Measurements from ENCODE around the gene KRT16.
"Not testable (repeated sequence)": the region's sequence is repeated elsewhere in the genome, so short reads cannot be mapped to it uniquely, and the experiment has no call there.

Gene KRT16

GRCh38 chr17:41647940-41648410 lies 35.4 kb upstream of the KRT16 start:
- peak; percentile 93 for DNase-seq (ENCODE audit: low spot score)
- TF ChIP-seq, protein P1, sequence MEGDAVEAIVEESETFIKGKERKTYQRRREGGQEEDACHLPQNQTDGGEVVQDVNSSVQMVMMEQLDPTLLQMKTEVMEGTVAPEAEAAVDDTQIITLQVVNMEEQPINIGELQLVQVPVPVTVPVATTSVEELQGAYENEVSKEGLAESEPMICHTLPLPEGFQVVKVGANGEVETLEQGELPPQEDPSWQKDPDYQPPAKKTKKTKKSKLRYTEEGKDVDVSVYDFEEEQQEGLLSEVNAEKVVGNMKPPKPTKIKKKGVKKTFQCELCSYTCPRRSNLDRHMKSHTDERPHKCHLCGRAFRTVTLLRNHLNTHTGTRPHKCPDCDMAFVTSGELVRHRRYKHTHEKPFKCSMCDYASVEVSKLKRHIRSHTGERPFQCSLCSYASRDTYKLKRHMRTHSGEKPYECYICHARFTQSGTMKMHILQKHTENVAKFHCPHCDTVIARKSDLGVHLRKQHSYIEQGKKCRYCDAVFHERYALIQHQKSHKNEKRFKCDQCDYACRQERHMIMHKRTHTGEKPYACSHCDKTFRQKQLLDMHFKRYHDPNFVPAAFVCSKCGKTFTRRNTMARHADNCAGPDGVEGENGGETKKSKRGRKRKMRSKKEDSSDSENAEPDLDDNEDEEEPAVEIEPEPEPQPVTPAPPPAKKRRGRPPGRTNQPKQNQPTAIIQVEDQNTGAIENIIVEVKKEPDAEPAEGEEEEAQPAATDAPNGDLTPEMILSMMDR (IDR thresholded peaks at IDR 0.05; ENCODE audit: borderline replicate concordance, control extremely low read depth, extremely low read depth, insufficient read depth, missing control alignments), result peak; percentile 97
- in situ Hi-C loops (cut with MboI; ENCODE audit: low sequenced_read_pairs, unreplicated experiment), result no loop called here

DNA sequence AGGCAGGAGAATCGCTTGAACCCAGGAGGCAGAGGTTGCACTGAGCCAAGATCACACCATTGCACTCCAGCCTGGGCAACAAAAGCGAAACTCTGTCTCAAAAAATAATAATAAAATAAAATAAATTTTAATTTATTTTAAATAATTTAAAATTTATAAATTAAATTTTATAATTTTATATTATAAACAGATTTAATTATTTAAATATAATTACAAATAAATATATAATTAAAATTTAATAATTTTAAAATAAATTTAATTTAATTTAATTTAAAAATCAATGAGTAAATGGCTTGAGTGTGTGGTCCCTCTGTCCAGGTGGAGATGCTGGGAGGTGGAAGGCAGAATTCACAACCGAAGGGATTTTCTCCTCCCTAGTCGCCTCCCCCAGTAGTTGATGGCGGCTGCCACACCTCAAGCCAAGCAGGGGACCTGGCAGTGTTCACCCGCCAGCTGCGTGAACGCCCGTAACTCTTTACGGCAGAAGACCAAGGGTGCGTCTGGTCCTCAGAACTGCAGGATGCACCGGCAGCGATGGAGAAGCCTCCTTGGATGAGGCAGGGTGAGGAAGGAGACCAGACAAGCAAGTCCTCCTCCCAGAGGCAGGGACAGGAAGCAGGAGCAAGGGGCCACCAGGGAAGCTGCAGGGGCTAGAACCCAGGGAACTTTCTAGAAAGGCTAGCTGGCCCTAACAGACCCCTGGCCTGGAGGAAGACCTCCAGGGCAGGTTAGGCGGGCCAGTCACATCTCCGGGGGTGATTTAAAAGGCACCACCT lies 34.7 kb upstream of the KRT16 start:
- in situ Hi-C loops (cut with MboI; ENCODE audit: low sequenced_read_pairs, unreplicated experiment), result no loop called here
- DNase-seq (ENCODE audit: low spot score), result no peak
- TF ChIP-seq, protein P1 (IDR thresholded peaks at IDR 0.05; ENCODE audit: borderline replicate concordance, control extremely low read depth, extremely low read depth, insufficient read depth, missing control alignments), result no peak

GRCh38 chr17:41642252-41643156 lies 29.9 kb upstream of the KRT16 start:
- no peak for DNase-seq (ENCODE audit: low spot score)
- TF ChIP-seq, protein P1 (IDR thresholded peaks at IDR 0.05; ENCODE audit: borderline replicate concordance, control extremely low read depth, extremely low read depth, insufficient read depth, missing control alignments), result no peak
- in situ Hi-C loops (cut with MboI; ENCODE audit: low sequenced_read_pairs, unreplicated experiment), result no loop called here

GRCh38 chr17:41640596-41640995 lies 28.0 kb upstream of the KRT16 start:
- in situ Hi-C loops (cut with MboI; ENCODE audit: low sequenced_read_pairs, unreplicated experiment); DNase-seq (ENCODE audit: low spot score): not testable (repeated sequence)

DNA sequence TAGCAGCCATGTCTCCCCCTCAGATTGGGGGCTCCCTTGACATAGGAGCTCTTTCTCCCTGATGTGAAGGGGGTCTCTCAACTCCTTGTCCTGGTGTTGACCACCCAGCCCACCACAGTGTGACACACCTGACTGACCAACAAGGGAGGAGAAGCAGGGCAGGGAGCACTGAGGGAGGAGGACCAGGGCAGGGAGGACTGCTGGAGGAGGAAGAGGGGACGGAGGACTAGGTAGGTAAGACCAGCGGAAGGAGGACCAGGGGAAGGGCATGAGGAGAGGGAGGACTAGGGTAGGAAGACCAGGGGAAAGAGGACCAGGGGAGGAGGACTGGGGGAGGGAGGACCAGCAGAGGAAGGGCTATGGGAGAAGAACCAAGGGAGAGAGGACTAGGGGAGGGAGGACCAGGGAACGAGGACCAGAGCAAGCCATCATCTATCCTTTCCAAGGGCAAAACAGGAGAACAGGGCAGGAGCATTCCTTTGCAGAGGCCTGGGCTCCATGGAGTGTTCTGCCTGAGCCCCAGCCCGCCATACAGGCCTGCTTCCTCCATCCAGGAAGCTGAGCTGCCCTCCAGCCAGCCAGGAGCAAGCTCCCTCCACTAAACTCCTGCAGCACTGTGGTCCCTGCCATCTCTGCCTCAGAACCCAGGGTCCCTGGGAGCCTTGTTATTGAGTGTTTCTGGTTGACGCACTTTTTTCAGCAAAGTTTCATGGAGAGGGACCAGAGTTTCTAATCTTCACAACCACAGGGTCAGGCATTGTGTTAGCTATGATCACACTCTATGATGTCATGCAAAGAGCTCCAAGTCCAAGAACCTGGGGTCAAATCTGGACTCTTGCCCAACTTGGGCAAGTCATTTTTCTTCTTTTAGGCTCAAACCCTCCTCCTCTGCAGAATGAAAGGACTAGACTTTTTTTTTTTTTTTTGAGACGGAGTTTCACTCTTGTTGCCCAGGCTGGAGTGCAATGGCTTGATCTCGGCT lies 27.2 kb upstream of the KRT16 start:
- in situ Hi-C loops (cut with MboI; ENCODE audit: low sequenced_read_pairs, unreplicated experiment), result no loop called here
- TF ChIP-seq, protein P1 (IDR thresholded peaks at IDR 0.05; ENCODE audit: borderline replicate concordance, control extremely low read depth, extremely low read depth, insufficient read depth, missing control alignments), result no peak
- no peak for DNase-seq (ENCODE audit: low spot score)

GRCh38 chr17:41638941-41639340 lies 26.4 kb upstream of the KRT16 start:
- in situ Hi-C loops (cut with MboI; ENCODE audit: low sequenced_read_pairs, unreplicated experiment), result no loop called here
- TF ChIP-seq, protein P1 (IDR thresholded peaks at IDR 0.05; ENCODE audit: borderline replicate concordance, control extremely low read depth, extremely low read depth, insufficient read depth, missing control alignments), result no peak
- DNase-seq (ENCODE audit: low spot score), result no peak

All from GM13976 (cell line).